ENCODE data around the gene TCERG1.

Gene TCERG1

GRCh38 chr5:146419696-146420095 is 27.4 kb upstream of the TCERG1 start:
- Histone ChIP-seq H3K36me3 (ENCODE audit: insufficient read depth, low read length) (no peaks in the 10 kb centered on the region), H3K4me3 (no peak overlapping the region), H3K9ac (ENCODE audit: insufficient read length) (no peak overlapping the region), H3K27ac (no peak overlapping the region), H3K9me3 (ENCODE audit: low read depth, low read length) (no peaks in the 10 kb centered on the region)
- no peak for TF ChIP-seq POLR2AphosphoS5 (IDR thresholded peaks at IDR 0.05; ENCODE audit: borderline replicate concordance, low read depth, low read length)
- no peak for DNase-seq (ENCODE audit: low read depth, low spot score)

- Histone ChIP-seq H3K9me3 (ENCODE audit: low read depth, low read length) (no peaks in the 10 kb centered on the region), H3K36me3 (ENCODE audit: insufficient read depth, low read length) (no peaks in the 10 kb centered on the region), H3K9ac (ENCODE audit: insufficient read length) (no peak overlapping the region), H3K4me3 (no peak overlapping the region), H3K27ac (no peak overlapping the region)
- no peak for TF ChIP-seq EZH2 (IDR thresholded peaks at IDR 0.05)
- no peak for TF ChIP-seq POLR2AphosphoS5 (IDR thresholded peaks at IDR 0.05; ENCODE audit: borderline replicate concordance, low read depth, low read length)
- no peak for TF ChIP-seq FOXP2 (optimal IDR thresholded peaks at IDR 0.05; ENCODE audit: control extremely low read depth, extremely low read length, insufficient read depth)
- no peak for DNase-seq (ENCODE audit: low read depth, low spot score)
These were observed 22.1 kb upstream of the TCERG1 start for GRCh38 chr5:146425023-146425422.

GRCh38 chr5:146426305-146426704 is 20.8 kb upstream of the TCERG1 start:
- TF ChIP-seq FOXP2 (optimal IDR thresholded peaks at IDR 0.05; ENCODE audit: control extremely low read depth, extremely low read length, insufficient read depth), result no peak
- no peak for TF ChIP-seq EZH2 (IDR thresholded peaks at IDR 0.05)
- TF ChIP-seq POLR2AphosphoS5 (IDR thresholded peaks at IDR 0.05; ENCODE audit: borderline replicate concordance, low read depth, low read length), result no peak
- no peak for DNase-seq (ENCODE audit: low read depth, low spot score)
- Histone ChIP-seq H3K27ac (0 out of 2 replicates have a peak overlapping the region, but pooled peaks have one; percentile 54), H3K9me3 (ENCODE audit: low read depth, low read length) (no peaks in the 10 kb centered on the region), H3K4me3 (no peak overlapping the region), H3K36me3 (ENCODE audit: insufficient read depth, low read length) (no peaks in the 10 kb centered on the region), H3K9ac (ENCODE audit: insufficient read length) (no peak overlapping the region)

GRCh38 chr5:146426853-146427618 is 20.1 kb upstream of the TCERG1 start:
- H3K27ac ChIP-seq, result peak overlapping the region; percentile 54; the same call in 1 of the 2 replicates
- DNase-seq (ENCODE audit: low read depth, low spot score), result no peak
- no peaks in the 10 kb centered on the region for H3K36me3 ChIP-seq (ENCODE audit: insufficient read depth, low read length)
- H3K9me3 ChIP-seq (ENCODE audit: low read depth, low read length), result no peaks in the 10 kb centered on the region
- peak overlapping the region; percentile 14 for H3K9ac ChIP-seq (ENCODE audit: insufficient read length)
- no peak for TF ChIP-seq POLR2AphosphoS5 (IDR thresholded peaks at IDR 0.05; ENCODE audit: borderline replicate concordance, low read depth, low read length)
- no peak for TF ChIP-seq EZH2 (IDR thresholded peaks at IDR 0.05)
- TF ChIP-seq FOXP2 (optimal IDR thresholded peaks at IDR 0.05; ENCODE audit: control extremely low read depth, extremely low read length, insufficient read depth), result no peak
- no peak overlapping the region for H3K4me3 ChIP-seq

- H3K9me3 ChIP-seq (ENCODE audit: low read depth, low read length), result no peaks in the 10 kb centered on the region
- H3K9ac ChIP-seq (ENCODE audit: insufficient read length), result no peak overlapping the region
- H3K4me3 ChIP-seq, result no peak overlapping the region
- H3K27ac ChIP-seq, result no peak overlapping the region
- TF ChIP-seq EZH2 (IDR thresholded peaks at IDR 0.05) (no peak), FOXP2 (optimal IDR thresholded peaks at IDR 0.05; ENCODE audit: control extremely low read depth, extremely low read length, insufficient read depth) (no peak), POLR2AphosphoS5 (IDR thresholded peaks at IDR 0.05; ENCODE audit: borderline replicate concordance, low read depth, low read length) (no peak)
- no peak for DNase-seq (ENCODE audit: low read depth, low spot score)
- H3K36me3 ChIP-seq (ENCODE audit: insufficient read depth, low read length), result no peaks in the 10 kb centered on the region
These were observed 19.5 kb upstream of the TCERG1 start for GRCh38 chr5:146427619-146427997.

GRCh38 chr5:146428658-146429057 is 18.5 kb upstream of the TCERG1 start:
- no peaks in the 10 kb centered on the region for H3K9me3 ChIP-seq (ENCODE audit: low read depth, low read length)
- H3K9ac ChIP-seq (ENCODE audit: insufficient read length), result no peak overlapping the region
- no peaks in the 10 kb centered on the region for H3K36me3 ChIP-seq (ENCODE audit: insufficient read depth, low read length)
- no peak for TF ChIP-seq EZH2 (IDR thresholded peaks at IDR 0.05)
- no peak for TF ChIP-seq POLR2AphosphoS5 (IDR thresholded peaks at IDR 0.05; ENCODE audit: borderline replicate concordance, low read depth, low read length)
- TF ChIP-seq FOXP2 (optimal IDR thresholded peaks at IDR 0.05; ENCODE audit: control extremely low read depth, extremely low read length, insufficient read depth), result no peak
- no peak for DNase-seq (ENCODE audit: low read depth, low spot score)
- no peak overlapping the region for H3K27ac ChIP-seq
- no peak overlapping the region for H3K4me3 ChIP-seq

- DNase-seq (ENCODE audit: low read depth, low spot score), result no peak
- Histone ChIP-seq H3K9ac (ENCODE audit: insufficient read length) (no peak overlapping the region), H3K9me3 (ENCODE audit: low read depth, low read length) (no peaks in the 10 kb centered on the region), H3K36me3 (ENCODE audit: insufficient read depth, low read length) (no peaks in the 10 kb centered on the region), H3K4me3 (no peak overlapping the region), H3K27ac (no peak overlapping the region)
- no peak for TF ChIP-seq FOXP2 (optimal IDR thresholded peaks at IDR 0.05; ENCODE audit: control extremely low read depth, extremely low read length, insufficient read depth)
- no peak for TF ChIP-seq EZH2 (IDR thresholded peaks at IDR 0.05)
- TF ChIP-seq POLR2AphosphoS5 (IDR thresholded peaks at IDR 0.05; ENCODE audit: borderline replicate concordance, low read depth, low read length), result no peak
These were observed 6.8 kb upstream of the TCERG1 start for GRCh38 chr5:146440353-146440752.

- H3K4me3 ChIP-seq, result no peak overlapping the region
- H3K36me3 ChIP-seq (ENCODE audit: insufficient read depth, low read length), result no peaks in the 10 kb centered on the region
- DNase-seq (ENCODE audit: low read depth, low spot score), result no peak
- H3K27ac ChIP-seq, result no peak overlapping the region
- no peak for TF ChIP-seq FOXP2 (optimal IDR thresholded peaks at IDR 0.05; ENCODE audit: control extremely low read depth, extremely low read length, insufficient read depth)
- no peak for TF ChIP-seq POLR2AphosphoS5 (IDR thresholded peaks at IDR 0.05; ENCODE audit: borderline replicate concordance, low read depth, low read length)
- TF ChIP-seq EZH2 (IDR thresholded peaks at IDR 0.05), result no peak
- H3K9ac ChIP-seq (ENCODE audit: insufficient read length), result no peak overlapping the region
- peaks cover under 1% of the 10 kb centered on the region; the same call in 1 of the 2 replicates for H3K9me3 ChIP-seq (ENCODE audit: low read depth, low read length)
These were observed 6.2 kb upstream of the TCERG1 start for GRCh38 chr5:146440870-146441495.
